ENCODE data around the gene DENND1B. TPM values are rescaled to one million over a fixed set of nuclear protein-coding genes. Genes with fewer than 3 reads are reported as not detected.

Gene DENND1B
- total and polyA plus RNA-seq, 2 of the 8 experiments (the other 6 are each of a cell fraction or from before 2014, with no cell fraction given): 0.74 to 3.3 TPM

DNA sequence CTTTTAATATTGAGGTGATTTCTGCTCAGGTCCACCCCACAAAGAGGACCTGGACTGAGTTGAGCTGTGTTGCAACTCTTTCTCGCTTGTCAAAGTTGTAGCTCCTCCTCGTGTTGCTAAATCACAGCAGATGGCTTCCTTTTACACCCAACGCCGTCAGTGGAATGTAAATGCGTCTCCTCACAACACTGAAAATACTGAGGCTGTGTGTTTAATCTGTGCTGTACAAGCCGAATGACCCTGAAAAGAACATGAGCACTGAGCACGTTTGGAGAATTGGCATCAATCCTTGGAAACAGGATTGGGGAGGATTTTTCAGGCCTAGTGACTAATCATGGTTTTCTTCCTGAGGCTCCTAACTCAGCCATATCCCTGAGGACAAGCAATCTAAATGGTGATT is 311.2 kb downstream of the DENND1B start:
- Histone ChIP-seq H3K23me2 (ENCODE audit: low read depth, low read length) (no peaks in the 10 kb centered on the region), H3K4ac (replicated peaks; ENCODE audit: insufficient read length, low read depth, low read length) (no peak overlapping the region), H2BK15ac (ENCODE audit: low read length) (no peak overlapping the region), H3K14ac (ENCODE audit: insufficient read length) (no peak overlapping the region), H3K56ac (replicated peaks; ENCODE audit: insufficient read length, low read depth, low read length) (no peak overlapping the region), H3K79me1 (ENCODE audit: low read depth, low read length) (no peaks in the 10 kb centered on the region; the same call in 1 of the 2 replicates), H3K9me3 (ENCODE audit: insufficient read depth in 2 of 2, low read depth in 1 of 2, low read length in 1 of 2) (no peaks in the 10 kb centered on the region), H3K36me3 (ENCODE audit: control insufficient read depth in 2 of 4, insufficient read depth in 4 of 4, low read length in 3 of 4) (no peaks in the 10 kb centered on the region), H2BK20ac (ENCODE audit: low read length) (no peak overlapping the region), H3K79me2 (ENCODE audit: control insufficient read depth in 1 of 2, insufficient read depth in 2 of 2, low read length in 2 of 2) (no peaks in the 10 kb centered on the region), H2BK5ac (ENCODE audit: low read depth, low read length) (no peak overlapping the region), H2AFZ (ENCODE audit: low read length) (peak overlapping the region; percentile 95), H4K8ac (ENCODE audit: extremely low read depth, insufficient read depth, low read length) (peak overlapping the region; percentile 71; the same call in 1 of the 2 replicates), H3K4me1 (replicated peaks in 1 of 4; ENCODE audit: control insufficient read depth in 3 of 4, insufficient read depth in 4 of 4, low read length in 3 of 4) (peaks cover 0 to 6% (median 5%) of the 10 kb centered on the region in 4 experiments; a peak in 4 of 7 replicates), H2BK12ac (ENCODE audit: low read depth, low read length) (no peak overlapping the region), H3K23ac (ENCODE audit: insufficient read length) (no peak overlapping the region), H2AK5ac (ENCODE audit: low read depth, low read length) (0 out of 2 replicates have a peak overlapping the region, but pooled peaks have one; percentile 6), H3K4me3 (ENCODE audit: extremely low read depth in 1 of 4, insufficient read depth in 2 of 4, low read depth in 3 of 4, low read length in 4 of 4) (no peak overlapping the region), H3K27me3 (replicated peaks in 1 of 4; ENCODE audit: control insufficient read depth in 3 of 4, extremely low read depth in 1 of 4, insufficient read depth in 3 of 4, low read length in 3 of 4) (peaks cover 0 to 1% (median 0%) of the 10 kb centered on the region in 4 experiments; a peak in 1 of 7 replicates), H3K18ac (ENCODE audit: extremely low read depth, low read length) (no peak overlapping the region), H2BK120ac (replicated peaks; ENCODE audit: low read depth, low read length) (peak overlapping the region; percentile 13), H3K9ac (replicated peaks in 1 of 4; ENCODE audit: extremely low read depth in 1 of 4, low read depth in 3 of 4, low read length in 3 of 4) (no peak overlapping the region), H3K4me2 (ENCODE audit: insufficient read depth in 1 of 2, low read depth in 2 of 2, low read length in 2 of 2) (no peak overlapping the region), H4K91ac (replicated peaks; ENCODE audit: insufficient read length, low read length) (no peak overlapping the region), H4K20me1 (replicated peaks in 1 of 2; ENCODE audit: control insufficient read depth in 1 of 2, insufficient read depth in 2 of 2, low read length in 2 of 2) (no peaks in the 10 kb centered on the region), H4K5ac (ENCODE audit: insufficient read length, low read depth, low read length) (no peak overlapping the region), H3K27ac (ENCODE audit: low read depth, low read length) (no peak overlapping the region)
- no peak for FAIRE-seq
- 66% methylated on average over 7 of the region's 7 CpGs; no CpG with 5 or more reads in 1 of the 2 experiments for WGBS, 2 experiments (ENCODE audit: extremely low coverage in 1 of 2, insufficient coverage in 1 of 2, insufficient read length in 1 of 2, insufficient replicate concordance in 2 of 2, low coverage in 1 of 2, low lambda C conversion rate in 2 of 2, missing lambda C conversion rate in 1 of 2)
- POLR2A ChIA-PET (ENCODE audit: partially characterized antibody): no interaction called here
- CTCF ChIA-PET (ENCODE audit: partially characterized antibody): interaction anchor here (1.1 to 1.2 kb wide), 2 partner anchors 56 to 72 kb away, joined by 3 to 4 read pairs; no protein-coding TSS in a partner anchor
- no peak for DNase-seq (ENCODE audit: low read depth in 1 of 2, low spot score in 2 of 2)
- TF ChIP-seq NANOG (IDR thresholded peaks at IDR 0.05; ENCODE audit: insufficient read depth, low read depth, low read length, poor library complexity, severe bottlenecking) (no peak), SIX5 (IDR thresholded peaks at IDR 0.05; ENCODE audit: low read depth, low read length) (no peak), SP4 (IDR thresholded peaks at IDR 0.05; ENCODE audit: low read length) (no peak), CEBPB (IDR thresholded peaks at IDR 0.05; ENCODE audit: low read depth, low read length) (peak; percentile 54; the same call in 1 of the 2 replicates)

Data from H1 (cell line).